Stimulated activated CD8-positive, alpha-beta memory T cell treated with anti-CD3 and anti-CD28 coated beads, Interleukin-4, amount 100 ng/mL, for 1 hour (primary cell): Measurements from ENCODE around the gene PCDH1.

Source experiments
- DNase-seq, 2 donors: peaks; one replicate each; pipeline ENCODE4 v3.0.0-alpha.2; 2020; ENCODE audit warnings: low read depth in 2 of 2, low spot score in 1 of 2

The PCDH1 gene

GRCh38 chr5:141874262-141874964 lies 3.8 kb downstream of the PCDH1 start:
- no peak for DNase-seq

- DNase-seq = no peak
These were observed 4.3 kb downstream of the PCDH1 start for GRCh38 chr5:141873933-141874261.

GRCh38 chr5:141872496-141873356 lies 5.5 kb downstream of the PCDH1 start:
- DNase-seq = no peak

DNA sequence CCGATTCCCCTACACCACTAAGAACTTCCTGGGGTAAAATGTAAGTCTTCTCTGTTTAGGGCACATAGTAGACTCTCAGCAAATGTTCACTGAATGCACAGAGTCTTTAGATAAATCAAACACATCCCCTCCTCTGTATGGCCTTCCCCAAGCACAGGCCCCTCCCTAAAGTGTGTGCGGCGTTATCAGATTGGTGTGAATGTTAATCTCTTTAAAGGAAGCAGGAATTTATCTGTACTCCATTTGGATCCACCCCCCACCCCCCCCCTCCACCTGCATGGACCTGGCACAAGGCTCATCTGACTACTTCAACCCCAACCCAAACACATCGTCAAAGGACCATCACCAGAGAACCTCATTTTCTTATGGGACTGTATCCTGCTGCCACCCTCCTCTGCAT lies 6.3 kb downstream of the PCDH1 start:
- DNase-seq = no peak

DNA sequence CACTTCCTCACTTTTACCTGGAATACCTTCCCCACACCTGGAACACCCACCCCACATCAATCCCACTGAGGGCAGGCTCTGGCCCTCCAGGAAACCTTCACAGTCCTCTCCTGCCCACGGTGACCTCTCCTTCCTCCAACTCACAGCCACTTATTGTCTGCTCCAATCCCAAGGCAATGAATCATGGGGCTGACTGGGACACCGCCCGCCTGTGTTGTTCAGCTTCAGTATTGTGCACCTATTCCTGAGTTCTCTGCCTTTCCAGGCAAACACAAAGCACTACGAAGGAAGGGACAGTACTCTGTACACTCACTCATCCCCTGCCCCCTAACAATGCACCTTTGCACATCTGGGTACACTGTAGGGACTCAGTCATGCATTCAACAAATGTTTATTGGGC lies 7.3 kb downstream of the PCDH1 start:
- no peak for DNase-seq

- DNase-seq = no peak
These were observed 8.0 kb downstream of the PCDH1 start for GRCh38 chr5:141870228-141870627.

DNA sequence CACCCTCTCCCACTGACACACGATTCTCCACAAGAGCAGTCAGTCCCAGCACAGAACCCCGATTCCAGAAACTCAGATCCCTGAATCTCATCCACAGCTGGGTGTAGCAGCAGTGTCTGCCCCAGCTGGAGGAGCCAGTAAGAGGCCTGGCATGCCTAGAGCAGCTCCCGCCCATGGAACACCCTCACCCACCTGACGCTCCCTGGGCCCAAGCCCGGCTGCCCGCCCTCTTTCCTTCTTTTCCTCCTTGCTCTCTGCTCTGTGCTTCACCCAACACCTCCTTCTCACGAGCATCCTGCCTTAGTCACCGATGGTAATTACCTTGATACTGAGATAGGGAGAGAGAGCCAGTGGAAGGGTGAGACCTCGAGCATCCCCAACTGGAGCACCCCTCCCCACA lies 8.7 kb downstream of the PCDH1 start:
- no peak for DNase-seq

DNA sequence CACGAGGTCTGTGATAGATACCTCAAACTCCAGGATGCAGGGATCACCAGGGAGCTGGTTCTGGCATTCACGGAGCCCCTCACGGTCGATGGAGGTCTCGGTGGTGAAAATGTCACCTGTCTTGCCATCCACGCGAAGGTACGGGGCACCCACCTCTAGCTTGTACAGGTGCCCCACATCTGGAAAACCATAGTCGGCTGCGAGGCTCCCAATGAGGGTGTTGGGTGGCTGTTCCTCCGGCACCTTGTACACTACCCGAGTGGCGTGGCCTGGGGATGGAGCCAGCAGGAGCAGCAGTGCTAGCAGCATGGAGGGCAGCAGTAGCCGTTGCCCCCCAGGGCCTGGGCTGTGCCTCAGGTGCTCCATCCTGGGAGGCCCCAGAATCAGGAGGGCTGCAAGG lies 9.2 kb downstream of the PCDH1 start:
- DNase-seq = no peak

- no peak for DNase-seq
These were observed 9.7 kb downstream of the PCDH1 start for GRCh38 chr5:141868541-141868940.

GRCh38 chr5:141867651-141868050 lies 10.6 kb downstream of the PCDH1 start:
- no peak for DNase-seq

- no peak for DNase-seq
These were observed 11.1 kb downstream of the PCDH1 start for GRCh38 chr5:141867139-141867538.

DNA sequence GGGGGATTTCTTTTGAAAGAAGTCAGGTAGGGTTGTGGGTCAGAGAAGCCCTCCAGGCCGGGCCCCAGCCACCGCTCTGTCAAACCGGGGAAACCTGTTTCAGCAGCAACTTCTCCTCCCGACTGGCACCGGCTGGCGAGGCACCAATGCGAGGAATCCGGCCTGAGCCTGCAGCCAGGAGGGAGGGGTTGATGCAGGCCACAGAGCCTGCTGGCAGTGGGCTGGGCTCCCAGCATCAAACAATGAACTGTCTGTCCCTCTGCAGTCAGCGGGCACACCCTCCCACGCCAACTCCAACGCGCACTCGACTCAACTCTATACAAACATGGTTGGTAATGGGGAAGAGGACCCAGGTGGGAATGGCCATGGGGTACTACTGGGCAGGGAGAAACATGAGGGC lies 12.1 kb downstream of the PCDH1 start:
- DNase-seq = no peak

DNA sequence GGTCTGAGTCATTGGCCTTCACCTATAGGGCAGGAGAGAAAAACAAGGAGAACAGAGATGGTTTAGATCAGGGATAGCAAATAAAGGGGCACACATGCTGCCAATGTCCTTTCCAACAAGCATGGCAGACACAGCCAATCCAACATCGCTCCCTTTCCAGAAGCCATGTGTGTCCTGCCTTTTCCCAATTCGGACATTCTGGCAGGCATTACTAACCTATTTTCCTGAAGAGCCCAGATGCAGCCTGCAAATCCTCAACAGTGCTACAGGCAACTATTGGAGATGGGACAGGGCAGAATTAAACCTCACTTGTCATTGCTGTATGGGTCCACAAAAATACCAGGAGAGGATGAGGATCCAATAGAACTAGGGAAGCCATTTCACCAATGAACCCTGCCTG lies 12.8 kb downstream of the PCDH1 start:
- no peak for DNase-seq

DNA sequence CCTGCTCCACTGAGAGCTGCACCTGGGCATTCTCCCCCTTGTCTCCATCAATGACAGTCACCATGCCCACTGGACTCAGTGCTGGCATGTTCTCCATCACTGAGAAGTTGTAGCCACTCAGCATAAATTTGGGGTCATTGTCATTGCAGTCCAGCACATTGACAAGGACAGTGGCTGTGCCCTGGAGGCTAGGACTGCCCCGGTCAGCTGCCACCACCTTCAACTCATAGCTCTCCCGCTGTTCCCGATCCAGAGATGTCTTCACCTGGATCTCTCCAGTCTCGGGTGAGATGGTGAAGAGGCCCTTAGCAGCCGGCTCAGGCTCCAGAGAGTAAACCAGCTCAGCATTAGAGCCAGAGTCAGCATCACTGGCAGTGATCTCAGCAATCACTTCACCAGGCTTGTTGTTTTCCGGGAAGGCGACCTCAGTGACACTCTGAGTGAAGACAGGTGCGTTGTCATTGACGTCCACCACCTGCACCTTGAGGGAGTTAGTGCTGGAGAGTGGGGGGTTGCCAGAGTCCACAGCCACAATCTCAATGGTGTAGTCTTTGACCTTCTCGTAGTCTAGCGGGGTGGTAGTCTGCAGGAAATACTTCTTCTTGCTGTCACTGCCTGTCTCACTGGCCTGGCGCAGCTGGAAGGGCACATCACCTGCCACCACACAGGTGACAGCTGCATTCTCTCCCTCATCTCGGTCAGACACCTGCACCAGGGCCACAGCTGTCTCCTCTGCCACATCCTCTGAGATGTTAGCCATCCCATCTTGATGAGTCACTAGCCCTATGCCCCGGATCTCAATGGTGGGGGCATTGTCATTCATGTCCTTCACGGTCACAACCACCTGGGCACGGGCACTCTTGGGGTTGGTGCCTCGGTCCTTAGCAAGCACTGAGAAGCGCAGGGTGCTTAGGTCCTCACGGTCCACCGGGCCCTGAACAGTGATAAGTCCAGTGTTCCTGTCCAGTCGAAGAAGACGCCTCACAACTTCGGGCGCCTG lies 13.5 kb downstream of the PCDH1 start:
- DNase-seq = no peak

DNA sequence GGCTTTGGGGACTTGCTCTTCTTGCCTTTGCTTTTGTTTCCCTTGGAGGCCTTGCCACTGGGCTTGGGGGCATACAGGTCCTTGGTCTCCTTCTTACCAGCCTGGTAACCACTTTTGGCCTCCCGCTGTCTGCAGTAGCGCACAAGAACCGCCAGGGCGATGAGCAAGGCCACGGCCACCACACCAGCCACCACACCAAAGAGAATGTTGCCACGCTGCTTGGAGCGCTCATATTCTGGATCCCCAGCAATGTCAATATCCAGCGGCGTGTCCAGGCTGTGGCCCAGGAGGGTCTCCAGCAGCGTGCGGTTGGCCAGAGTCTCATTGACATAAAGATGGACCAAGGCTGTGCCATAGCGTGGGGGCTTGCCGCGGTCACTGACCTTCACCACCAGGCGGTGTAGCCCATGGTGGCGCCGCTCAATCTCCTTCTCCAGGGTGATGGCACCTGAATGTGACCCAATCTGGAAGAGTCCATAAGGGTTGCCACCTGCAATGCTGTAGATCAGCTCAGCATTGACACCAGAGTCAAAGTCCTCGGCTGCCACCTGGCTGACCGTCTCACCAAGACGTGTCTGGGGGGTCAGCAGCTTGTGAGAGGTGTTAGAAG lies 14.5 kb downstream of the PCDH1 start:
- no peak for DNase-seq

DNA sequence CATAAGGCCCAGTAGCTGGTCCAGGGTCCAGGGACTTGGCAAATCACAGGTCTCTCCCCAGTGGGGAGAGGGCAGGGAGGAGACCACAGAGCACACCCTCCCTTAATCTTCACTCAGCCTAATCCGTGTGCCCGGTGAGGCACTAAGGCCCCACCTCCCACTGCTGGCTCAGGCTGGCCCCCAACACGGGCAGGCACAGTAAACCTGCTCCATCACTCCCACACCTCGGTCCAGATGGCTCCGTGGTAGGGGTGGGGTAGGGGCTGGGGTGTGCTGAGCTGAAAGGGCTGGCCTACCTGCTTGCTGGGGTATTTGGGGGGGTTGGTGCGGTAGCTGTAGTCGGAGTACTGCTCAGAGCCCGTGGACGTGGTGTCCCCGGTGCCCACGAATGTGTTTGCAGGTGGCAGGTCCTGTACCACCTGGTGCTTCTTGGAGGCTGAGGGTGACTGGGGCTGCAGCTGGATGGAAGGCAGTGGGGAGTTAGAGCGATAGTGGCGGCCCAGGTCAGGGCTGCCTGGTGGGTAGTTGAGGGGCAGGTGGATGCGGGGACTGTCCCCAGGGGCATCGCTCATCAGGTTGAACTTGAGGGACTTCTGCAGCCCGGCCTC lies 15.2 kb downstream of the PCDH1 start:
- DNase-seq = no peak

- DNase-seq = no peak
These were observed 17.0 kb downstream of the PCDH1 start for GRCh38 chr5:141861194-141861593.

DNA sequence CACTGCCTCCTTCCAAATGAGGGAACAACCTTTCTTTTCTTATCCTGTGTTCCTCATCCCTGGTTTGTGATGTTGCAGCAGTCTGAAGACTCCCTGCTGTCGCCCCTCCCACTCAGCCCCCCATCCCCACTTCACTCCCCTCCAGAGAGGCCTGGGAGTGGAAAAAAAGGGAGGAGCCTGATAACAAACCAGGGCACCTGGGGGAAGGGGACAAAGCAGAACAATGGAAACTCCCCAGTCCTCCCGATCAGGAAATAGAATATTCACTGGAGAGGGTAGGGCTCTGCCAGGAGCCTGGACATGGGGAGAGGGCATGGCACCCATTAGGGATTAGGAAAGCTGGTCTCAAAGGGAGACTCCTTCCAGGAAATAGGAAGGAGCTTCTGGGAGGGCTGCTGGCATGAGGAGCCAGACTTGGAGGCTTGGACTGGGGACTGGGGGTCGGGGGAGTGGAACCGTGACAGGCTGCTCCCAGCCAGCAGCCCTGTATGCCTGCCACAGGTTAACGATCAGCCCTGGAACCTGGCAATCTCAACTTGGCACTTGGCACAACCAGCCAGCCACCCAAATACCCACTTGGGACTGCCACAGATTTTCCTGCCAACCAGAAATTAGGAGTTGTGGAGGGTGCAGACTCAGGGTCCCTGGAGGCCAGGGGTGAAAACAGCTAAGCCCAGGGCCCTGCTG lies 20.0 kb downstream of the PCDH1 start:
- DNase-seq = no peak

- no peak for DNase-seq
These were observed 21.0 kb downstream of the PCDH1 start for GRCh38 chr5:141857226-141857625.
